Lower leg skin (tissue), 4 donors: ENCODE data around the gene MYL4. TPM values are rescaled to one million over a fixed set of nuclear protein-coding genes. Genes with fewer than 3 reads are reported as not detected.
"Not testable (repeated sequence)": the region's sequence is repeated elsewhere in the genome, so short reads cannot be mapped to it uniquely, and the experiment has no call there.

Source experiments
- DNase-seq, 2 donors: peaks; one replicate each; pipeline ENCODE4 v3.0.0-alpha.2; 2019; ENCODE audit warnings: low spot score in 2 of 2
- H3K4me3 ChIP-seq: fragments of 200-600 bp; sonication (generic); 2 replicates; pipeline ENCODE4 v1.5.1; 2017; ENCODE audit warnings: mild to moderate bottlenecking, low read depth; ENCODE audit not compliant: poor library complexity, severe bottlenecking
- CTCF ChIP-seq, 3 donors: fragments of 450-650 bp; IDR thresholded peaks; one replicate each; pipeline ENCODE4 v1.5.1; 2016; ENCODE audit warnings: antibody characterized with exemption in 3 of 3, mild to moderate bottlenecking in 3 of 3, moderate library complexity in 2 of 3
- POLR2A ChIP-seq, 2 donors: fragments of 450-650 bp; IDR thresholded peaks; one replicate each; pipeline ENCODE4 v1.6.1; 2016 to 2017; ENCODE audit warnings: antibody characterized with exemption in 2 of 2, mild to moderate bottlenecking in 1 of 2, moderate library complexity in 1 of 2
- WGBS, 2 donors: methylation state at CpG; one replicate each; pipeline ENCODE4 v1.1.5; 2018; 5-methylcytosine and 5-hydroxymethylcytosine counted together
- intact Hi-C: fragments of 100-400 bp; cut with DNase I; formaldehyde crosslinking; loops from one replicate; pipeline ENCODE4 v1.15.0; 2023; ENCODE audit warnings: low total_unique reads
- total RNA-seq, 4 donors: library from RNA; depleted of rRNA; stranded (reverse); fragments of >200 nt; gene quantifications; one replicate each; pipeline ENCODE4 v1.1.0, GENCODE V29; 2016

Gene MYL4
- under 1 TPM in 1 of 4 donors, not detected in 3; 0.49 TPM for total RNA-seq

DNA sequence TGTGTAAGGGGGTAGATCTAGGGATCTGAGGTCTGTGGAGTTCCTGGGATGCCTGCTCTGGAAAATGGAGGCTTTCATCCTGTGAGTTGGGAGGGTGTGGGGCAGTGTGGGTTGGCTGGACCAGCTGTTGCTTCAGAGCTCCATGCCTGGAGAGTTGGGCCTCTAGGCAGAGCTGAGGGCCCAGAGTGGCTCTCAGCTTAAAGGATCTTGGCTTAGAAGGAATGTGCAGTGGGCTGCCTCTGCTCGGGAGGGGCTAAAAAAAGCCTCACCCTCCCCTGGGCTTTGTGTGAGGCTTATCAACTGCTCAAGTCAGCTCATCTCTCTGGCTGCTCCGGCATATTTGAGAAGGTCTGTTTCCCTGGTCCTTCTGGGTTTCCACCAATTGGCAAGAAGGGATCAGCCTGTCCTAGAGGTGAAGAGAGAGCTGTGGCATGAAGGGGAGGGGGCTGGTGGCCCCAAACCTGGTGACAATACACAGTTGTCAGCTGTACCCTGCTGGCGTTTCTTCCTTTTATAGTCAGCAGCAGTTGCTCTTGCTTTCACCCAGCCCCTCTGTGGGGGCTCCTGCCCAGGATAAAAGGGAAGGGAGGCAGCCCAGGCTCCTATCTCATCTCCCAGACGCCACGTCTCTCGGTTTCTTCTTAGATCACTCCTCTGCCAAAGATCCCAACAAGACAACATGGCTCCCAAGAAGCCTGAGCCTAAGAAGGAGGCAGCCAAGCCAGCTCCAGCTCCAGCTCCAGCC lies at the start of gene MYL4:
MYL4 (plus strand) TSS at position 605 of the 745 bp plus-strand sequence; CDS start at position 680, 75 bp downstream.
- WGBS, 2 donors = 82 to 89% methylated on average over 6 of the region's 6 CpGs
- no peak for TF ChIP-seq POLR2A (IDR thresholded peaks at IDR 0.05)
- TF ChIP-seq CTCF (IDR thresholded peaks at IDR 0.05) = no peak

GRCh38 chr17:47162013-47162622 lies 47.0 kb upstream of the MYL4 start:
- intact Hi-C loops = no loop called here
- H3K4me3 ChIP-seq = no peak overlapping the region
- WGBS, 2 donors = 85 to 86% methylated on average over 2 of the region's 2 CpGs
- DNase-seq = no peak
- TF ChIP-seq POLR2A (IDR thresholded peaks at IDR 0.05) (no peak), CTCF (IDR thresholded peaks at IDR 0.05) (no peak)

More for the DNA sequence above, at the start of gene MYL4:
- no peak within 1 kb of the TSS for H3K4me3 ChIP-seq
- intact Hi-C loops = no loop called here
- DNase-seq = no peak

DNA sequence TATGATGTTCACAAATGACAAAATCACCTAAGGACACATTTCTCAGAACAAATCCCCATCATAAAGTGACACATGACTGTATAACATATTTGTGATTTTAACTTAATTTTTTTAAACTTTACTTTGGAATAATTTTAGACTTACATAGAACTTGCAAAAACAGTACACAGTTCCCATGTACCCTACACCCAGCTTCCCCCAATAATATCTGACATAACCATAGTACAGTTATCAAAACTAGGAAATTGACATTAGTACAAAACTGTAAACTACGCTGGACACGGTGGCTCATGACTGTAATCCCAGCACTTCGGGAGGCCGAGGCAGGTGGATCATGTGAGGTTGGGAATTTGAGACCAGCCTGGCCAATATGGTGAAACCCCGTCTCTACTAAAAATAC lies 44.9 kb upstream of the MYL4 start:
- H3K4me3 ChIP-seq = no peak overlapping the region
- no peak for DNase-seq
- 95 to 97% methylated on average over 5 of the region's 5 CpGs for WGBS, 2 donors
- intact Hi-C loops = no loop called here
- TF ChIP-seq POLR2A (IDR thresholded peaks at IDR 0.05) = no peak
- no peak for TF ChIP-seq CTCF (IDR thresholded peaks at IDR 0.05)

DNA sequence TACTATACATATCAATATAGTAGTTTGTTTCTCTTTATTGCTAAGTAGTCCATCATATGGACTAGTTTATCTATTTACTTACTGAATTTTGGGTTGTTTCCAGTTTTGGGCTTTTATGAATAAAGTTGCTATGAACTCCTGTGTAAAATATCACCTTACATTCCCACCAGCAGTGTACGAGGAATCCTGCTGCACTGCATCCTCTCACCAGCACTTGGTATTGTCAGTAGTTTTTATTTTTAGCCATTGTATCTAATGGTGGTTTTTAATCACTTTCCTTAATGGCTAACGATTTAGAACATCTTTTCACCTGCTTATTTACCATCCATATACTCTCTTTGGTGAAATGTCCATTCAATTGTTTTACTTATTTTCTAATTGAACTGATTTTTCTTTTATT lies 44.0 kb upstream of the MYL4 start:
- no peak overlapping the region for H3K4me3 ChIP-seq
- intact Hi-C loops = no loop called here
- TF ChIP-seq POLR2A (IDR thresholded peaks at IDR 0.05) = no peak
- no peak for TF ChIP-seq CTCF (IDR thresholded peaks at IDR 0.05)
- DNase-seq = no peak
- WGBS, 2 donors = 92 to 93% methylated on average over 2 of the region's 2 CpGs

- intact Hi-C loops, H3K4me3 ChIP-seq, DNase-seq: not testable (repeated sequence)
- WGBS, 2 donors = 92 to 97% methylated on average over 5 of the region's 5 CpGs
Measured at GRCh38 chr17:47166854-47167253, 42.3 kb upstream of the MYL4 start.

DNA sequence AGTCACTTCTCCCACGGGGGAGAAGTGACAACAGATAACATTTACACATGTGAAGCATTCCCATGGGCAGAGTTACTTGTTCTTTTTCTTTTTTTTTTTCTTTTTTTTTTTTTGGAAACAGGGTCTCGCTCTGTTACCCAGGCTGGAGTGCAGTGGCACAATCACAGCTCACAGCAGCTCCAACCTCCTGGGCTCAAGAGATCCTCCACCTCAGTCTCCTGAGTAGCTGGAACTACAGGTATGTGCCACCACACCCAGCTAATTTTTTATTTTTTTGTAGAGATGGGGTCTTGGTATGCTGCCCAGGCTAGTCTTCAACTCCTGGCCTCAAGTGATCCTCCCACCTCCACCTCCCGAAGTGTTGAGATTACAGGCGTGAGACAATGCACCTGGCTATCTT lies 40.3 kb upstream of the MYL4 start:
- H3K4me3 ChIP-seq, DNase-seq, intact Hi-C loops: not testable (repeated sequence)
- WGBS, 2 donors = 94 to 95% methylated on average over 4 of the region's 4 CpGs
